ENCODE results near the gene NUP205.

- TF ChIP-seq CTCF (IDR thresholded peaks at IDR 0.05) (peak; percentile 82), EZH2 (IDR thresholded peaks at IDR 0.05; ENCODE audit: borderline replicate concordance, insufficient read depth, low read depth, low read length, poor library complexity, severe bottlenecking) (no peak)
Measured at GRCh38 chr7:135645296-135645904, 87.7 kb downstream of the NUP205 start.
